Left lobe of liver (tissue), 2 donors: ENCODE data around the gene TAF4. TPM values are rescaled to one million over a fixed set of nuclear protein-coding genes. Genes with fewer than 3 reads are reported as not detected.
A peak's percentile ranks its signal among the peaks of the same experiment; 100 is the strongest.

Experiments
- ATAC-seq: fragments of 200-7000 bp; cut with Tn5 transposase; one replicate; pipeline ENCODE4 v1.9.1; 2020; ENCODE audit warnings: mild to moderate bottlenecking, moderate library complexity
- DNase-seq: peaks from one replicate; pipeline ENCODE4 v3.0.0-alpha.2; 2020; ENCODE audit warnings: low spot score
- total RNA-seq: library from RNA; stranded (reverse); gene quantifications from one replicate; pipeline ENCODE4 v1.2.1, GENCODE V29; 2021
- donor health status: DM: no; HTN: no; CAD: no; lungs with moderate emphysema.
- donor health status: DM: no; HTN: yes; CAD: no.

Gene TAF4
- total RNA-seq, 1 donor from 2014 or later, result 11.3 TPM

DNA sequence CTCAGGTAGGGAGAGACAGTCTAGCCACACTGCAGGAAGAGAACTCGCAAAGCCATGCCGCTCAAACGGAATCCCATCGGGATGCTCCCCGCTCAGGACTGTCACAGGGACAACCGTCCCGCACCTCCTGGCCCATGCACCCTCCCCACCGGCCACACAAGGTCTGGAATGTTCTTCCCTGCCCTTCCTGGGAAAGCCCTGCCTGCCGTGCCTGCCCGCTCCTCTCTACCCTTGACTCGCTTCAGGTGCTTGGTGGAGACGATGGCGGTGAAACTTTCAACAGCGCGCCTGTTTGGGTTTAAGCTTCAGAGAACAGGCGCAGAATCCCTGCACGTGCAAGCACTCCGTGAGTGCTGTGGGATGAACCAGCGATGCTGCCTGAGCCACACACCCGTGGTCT lies 20.6 kb downstream of the TAF4 start:
- DNase-seq (no peak), ATAC-seq (no peak)

- DNase-seq (no peak), ATAC-seq (no peak)
These were observed 21.1 kb downstream of the TAF4 start for GRCh38 chr20:62044631-62045030.

DNA sequence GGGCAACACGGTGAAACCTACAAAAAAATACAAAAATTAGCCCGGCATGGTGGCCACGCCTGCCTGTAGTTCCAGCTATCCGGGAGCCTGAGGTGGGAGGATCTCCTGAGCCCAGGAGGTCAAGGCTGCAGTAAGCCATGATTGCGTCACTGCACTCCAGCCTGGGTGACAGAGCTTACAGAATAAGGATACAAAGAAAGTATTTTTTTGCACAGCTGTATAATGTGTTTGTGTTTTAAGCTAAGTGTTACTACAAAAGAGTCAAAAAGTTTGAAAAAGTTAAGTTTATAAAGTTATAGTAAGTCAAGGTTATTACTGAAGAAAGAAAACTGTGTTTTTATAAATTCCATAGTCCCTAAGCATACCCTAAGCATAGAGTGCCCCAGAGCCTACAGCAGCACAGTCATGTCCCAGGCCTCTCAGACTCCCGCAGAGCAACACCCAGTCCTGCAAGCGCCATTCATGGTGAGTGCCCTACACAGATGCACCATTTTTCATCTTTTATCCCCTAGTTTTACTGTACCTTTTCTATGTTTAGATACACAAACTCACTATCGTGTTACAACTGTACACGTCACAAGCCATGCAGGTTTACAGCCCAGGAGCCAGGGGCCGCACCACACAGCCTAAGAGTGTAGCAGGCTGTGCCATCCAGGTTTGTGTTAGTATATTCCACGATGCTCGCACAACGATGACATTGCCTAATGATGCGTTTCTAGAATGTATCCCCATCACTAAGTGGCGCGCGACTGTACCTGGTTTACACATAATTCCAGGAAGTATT lies 22.4 kb downstream of the TAF4 start:
- DNase-seq, result no peak
- peak; percentile 80 for ATAC-seq

DNA sequence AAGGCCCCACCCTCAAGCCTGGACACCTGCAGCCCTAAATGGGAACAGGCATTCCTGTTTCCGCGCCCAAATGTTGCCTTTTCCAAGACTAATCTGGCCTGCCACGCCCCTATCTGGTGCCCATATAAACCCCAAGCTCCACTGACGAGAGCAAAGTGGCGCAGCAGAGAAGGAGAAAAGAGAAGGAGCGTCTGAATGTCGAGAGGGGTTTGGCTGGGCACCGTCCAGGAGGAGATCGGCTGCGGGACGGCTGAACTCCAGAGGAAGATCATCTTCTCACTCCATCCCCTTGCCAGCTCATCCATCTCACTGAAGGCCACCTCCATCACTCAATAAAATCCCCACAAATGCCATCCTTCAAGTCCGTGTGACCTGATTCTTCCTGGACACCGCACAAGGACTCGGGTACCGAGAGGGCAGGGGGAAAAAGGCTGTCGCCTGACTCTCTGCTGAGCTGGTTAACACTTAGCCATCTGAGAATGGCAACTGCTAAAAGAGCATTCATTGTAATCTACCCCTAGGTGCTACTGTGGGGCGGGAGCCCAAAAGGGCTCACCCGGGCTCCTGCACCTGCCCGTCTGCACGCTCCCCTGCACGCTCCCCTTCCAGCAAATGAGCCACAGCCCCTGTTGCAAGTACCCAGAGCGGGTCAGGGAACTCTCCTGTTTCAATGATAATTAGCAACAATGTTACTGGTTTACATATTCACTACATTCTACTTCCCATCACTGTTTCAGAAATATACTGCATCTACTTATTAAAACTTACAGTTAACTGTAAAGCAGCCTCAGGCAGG lies 23.5 kb downstream of the TAF4 start:
- no peak for DNase-seq
- no peak for ATAC-seq

- ATAC-seq (no peak), DNase-seq (no peak)
These were observed 24.7 kb downstream of the TAF4 start for GRCh38 chr20:62040933-62041332.

DNA sequence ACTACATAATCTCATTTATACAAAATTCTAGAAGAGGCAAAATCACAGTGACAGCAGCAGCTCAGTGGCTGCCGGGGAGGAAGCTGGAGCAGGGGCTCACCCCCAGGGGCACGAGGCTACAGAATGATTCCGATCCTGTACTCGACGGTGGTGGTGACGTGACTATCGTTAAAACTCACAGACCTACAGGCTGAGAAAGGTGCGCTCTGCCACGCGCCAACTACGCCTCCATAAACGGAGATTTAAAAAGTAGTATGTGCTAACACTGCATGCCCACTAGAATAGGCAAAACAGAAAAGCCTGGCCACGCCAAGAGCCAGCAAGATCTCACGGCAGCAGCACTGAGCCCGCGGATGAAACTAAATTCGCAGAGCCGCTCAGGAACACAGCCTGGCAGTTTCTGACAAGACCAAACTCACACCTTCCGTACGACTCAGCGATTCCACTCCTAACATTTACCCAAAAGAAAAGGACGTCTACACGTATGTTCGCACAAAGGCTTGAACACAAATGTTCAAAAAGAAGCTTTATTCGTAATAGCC lies 25.2 kb downstream of the TAF4 start:
- DNase-seq (no peak), ATAC-seq (no peak)

DNA sequence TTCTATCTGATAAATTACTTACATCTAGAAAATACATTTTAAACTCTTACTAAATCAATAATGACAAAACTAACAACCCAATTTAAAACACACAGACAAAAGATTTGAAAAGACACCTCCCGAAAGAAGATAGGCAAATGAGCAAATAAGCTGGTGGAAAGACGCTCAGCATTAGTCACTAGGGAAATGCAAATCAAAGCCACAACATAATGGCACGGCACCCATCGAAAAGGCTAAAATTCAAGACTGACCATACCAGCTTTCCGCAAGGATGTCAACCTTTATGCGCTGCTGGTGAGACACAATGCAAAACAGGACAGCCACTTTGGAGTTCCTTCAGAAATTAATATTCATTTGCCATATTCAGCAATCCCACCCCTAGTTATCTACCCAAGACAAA lies 25.9 kb downstream of the TAF4 start:
- no peak for ATAC-seq
- no peak for DNase-seq

DNA sequence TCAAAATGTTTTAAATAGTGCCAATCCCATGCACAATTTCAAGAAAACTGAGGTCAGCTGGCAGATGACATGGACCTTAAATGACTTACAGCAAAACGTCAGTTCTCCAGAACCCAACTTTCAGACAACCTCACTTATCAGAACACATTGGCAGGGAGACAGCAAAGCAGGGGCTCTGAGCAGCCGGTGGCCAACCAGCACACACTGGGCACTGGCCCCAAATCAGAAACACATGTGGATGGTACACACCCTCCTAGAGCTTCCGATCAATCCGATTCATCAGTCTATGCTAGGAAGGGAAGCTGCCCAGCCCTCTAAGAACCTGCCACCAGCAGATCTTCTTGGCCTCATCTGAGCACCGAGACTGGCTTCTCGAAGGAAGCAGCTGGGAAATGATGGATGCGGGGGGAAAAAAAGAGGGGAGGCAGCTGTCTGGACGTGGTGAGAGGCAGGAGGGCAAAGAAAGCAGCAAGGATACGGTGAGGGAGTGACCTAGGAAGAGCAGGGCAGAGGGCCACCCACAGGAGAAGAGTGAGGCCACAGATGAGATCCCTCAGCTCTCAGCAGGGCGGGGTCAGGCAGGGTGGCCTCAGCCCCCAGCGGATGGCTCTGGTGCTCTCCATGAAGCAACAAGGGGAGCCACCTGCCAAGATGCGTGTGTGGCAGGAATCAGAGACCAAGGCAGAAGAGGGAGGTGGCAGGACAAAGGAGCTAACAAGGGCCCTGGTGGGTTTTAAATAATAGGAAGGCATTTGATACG lies 32.9 kb downstream of the TAF4 start:
- ATAC-seq, result peak; percentile 37

GRCh38 chr20:62031462-62032092 lies 34.1 kb downstream of the TAF4 start:
- no peak for DNase-seq
- no peak for ATAC-seq

More for the DNA sequence above, 32.9 kb downstream of the TAF4 start:
- DNase-seq, result no peak

DNA sequence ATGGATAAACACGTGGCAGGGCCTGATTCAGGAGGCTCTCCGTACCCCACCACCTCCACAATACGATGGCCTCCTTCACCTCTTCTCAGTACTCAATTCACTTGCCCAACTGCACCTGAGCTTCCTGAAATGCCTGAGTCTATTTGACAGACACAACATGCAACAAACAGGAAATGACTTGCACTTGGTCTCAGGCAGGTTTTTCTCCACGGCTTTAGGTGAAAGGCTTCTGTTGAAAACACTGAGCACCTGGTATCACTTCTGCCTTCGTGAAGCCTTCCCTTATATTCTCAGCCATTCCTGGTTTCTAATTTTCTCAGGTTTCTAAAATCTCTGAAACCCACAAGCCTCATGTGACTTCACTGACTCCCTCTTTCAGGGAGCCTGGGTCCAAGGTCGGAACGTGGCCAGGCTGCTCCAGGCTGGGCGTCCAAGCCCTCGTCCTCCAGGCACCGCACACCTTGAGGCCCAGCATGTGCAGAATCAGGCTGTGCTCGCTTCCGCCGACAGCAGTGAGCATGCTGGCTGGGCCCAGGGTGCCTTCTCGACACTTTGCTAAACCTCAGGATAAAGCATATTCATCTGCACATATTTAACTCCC lies 34.7 kb downstream of the TAF4 start:
- no peak for DNase-seq
- ATAC-seq, result no peak

- DNase-seq, result no peak
- no peak for ATAC-seq
These were observed 35.3 kb downstream of the TAF4 start for GRCh38 chr20:62030357-62030756.

DNA sequence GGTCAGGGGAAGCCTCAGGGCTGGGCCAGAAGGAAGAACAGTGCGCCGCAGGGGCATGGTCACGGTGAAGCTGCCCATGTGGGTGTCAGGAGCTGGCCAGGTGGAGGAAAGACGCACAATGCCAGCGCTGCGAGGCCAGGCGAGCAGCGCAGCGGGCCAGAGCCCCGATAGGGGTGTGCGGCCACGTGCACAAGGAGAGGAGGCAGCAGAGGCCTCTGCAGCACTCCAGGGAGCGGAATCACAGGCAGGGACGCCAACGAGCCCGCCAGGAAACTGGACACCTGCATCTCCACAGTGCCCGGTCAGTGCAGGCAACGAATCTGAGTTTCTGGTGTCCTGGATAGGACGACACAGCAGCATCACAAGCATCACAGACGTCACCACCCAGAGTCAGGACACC lies 35.7 kb downstream of the TAF4 start:
- DNase-seq (no peak), ATAC-seq (no peak)

- no peak for ATAC-seq
- no peak for DNase-seq
These were observed 36.4 kb downstream of the TAF4 start for GRCh38 chr20:62029296-62029695.

- ATAC-seq (no peak), DNase-seq (no peak)
These were observed 37.3 kb downstream of the TAF4 start for GRCh38 chr20:62028384-62028783.

GRCh38 chr20:62027698-62028321 lies 37.9 kb downstream of the TAF4 start:
- DNase-seq (no peak), ATAC-seq (no peak)

- ATAC-seq (peak; percentile 62), DNase-seq (peak; percentile 59)
These were observed 38.6 kb downstream of the TAF4 start for GRCh38 chr20:62027116-62027515.

- ATAC-seq (no peak), DNase-seq (no peak)
These were observed 39.2 kb downstream of the TAF4 start for GRCh38 chr20:62026564-62026856.

DNA sequence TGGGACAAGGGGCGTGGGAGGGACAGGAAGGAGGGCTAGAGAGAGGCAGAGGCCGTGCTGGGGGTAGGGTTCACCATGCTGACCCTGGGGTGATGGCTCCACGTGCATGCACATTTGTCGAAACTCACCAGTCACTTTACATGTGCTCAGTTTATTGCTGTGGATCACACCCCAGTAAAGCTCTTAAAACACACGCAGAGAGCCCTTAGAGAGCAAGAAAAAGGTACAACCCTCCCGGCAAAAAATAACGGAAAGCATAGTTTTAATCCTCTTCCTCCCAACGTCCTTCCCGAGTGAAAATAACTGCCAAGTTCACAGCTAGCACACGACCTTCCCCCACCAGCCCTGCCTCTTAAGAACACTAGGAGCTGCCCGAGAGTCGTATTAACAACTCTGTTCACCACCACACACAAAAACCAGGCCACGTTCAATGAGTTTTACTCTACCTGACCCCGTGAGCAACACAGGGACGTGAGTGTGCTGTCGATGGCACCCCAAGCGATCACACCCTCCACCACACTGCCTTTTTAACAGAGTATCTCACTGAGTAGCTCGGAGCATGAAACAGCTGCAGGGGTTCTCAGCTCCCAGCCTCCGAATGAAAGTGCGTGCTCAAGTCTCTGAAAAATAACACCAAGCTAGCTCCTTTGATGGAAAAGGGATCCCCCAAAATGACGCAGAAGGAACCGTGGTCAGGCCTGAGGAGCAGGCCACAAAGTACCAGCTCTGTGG lies 39.7 kb downstream of the TAF4 start:
- ATAC-seq (peak; percentile 59), DNase-seq (no peak)

DNA sequence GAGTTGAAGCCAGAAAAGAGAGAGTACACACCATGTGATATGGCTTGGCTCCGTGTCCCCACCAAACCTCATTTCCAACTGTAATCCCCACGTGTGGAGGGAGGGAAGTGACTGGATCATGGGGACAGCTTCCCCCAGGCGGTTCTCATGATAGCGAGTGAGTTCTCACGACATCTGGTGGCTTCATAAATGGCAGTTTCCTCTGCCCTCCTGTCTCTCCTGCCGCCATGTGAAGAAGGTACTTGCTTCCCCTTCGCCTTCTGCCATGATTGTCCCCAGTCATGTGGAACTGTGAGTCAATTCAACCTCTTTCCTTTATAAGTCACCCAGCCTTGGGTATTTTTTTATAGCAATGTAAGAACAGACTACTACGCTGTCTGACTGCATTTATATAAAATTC lies 40.3 kb downstream of the TAF4 start:
- DNase-seq, result no peak

More for the DNA sequence above, 40.3 kb downstream of the TAF4 start:
- ATAC-seq, result no peak
